ENCODE data around the gene SPATA31E1.
A peak's percentile ranks its signal among the peaks of the same experiment; 100 is the strongest.

The SPATA31E1 gene

GRCh38 chr9:87887661-87888480 lies 5.2 kb downstream of the SPATA31E1 start:
- TF ChIP-seq CTCF (conservative IDR thresholded peaks at IDR 0.05; ENCODE audit: control insufficient read depth, insufficient read depth, low read depth, low read length): no peak
- H3K4me3 ChIP-seq (ENCODE audit: control insufficient read depth, low read depth, low read length): no peak overlapping the region
- DNase-seq (ENCODE audit: low read depth): no peak

- no peak for DNase-seq (ENCODE audit: low read depth)
- TF ChIP-seq CTCF (conservative IDR thresholded peaks at IDR 0.05; ENCODE audit: control insufficient read depth, insufficient read depth, low read depth, low read length): no peak
- H3K4me3 ChIP-seq (ENCODE audit: control insufficient read depth, low read depth, low read length): no peak overlapping the region
Measured at GRCh38 chr9:87888501-87888900, 5.8 kb downstream of the SPATA31E1 start.

GRCh38 chr9:87889065-87889881 lies 6.6 kb downstream of the SPATA31E1 start:
- no peak overlapping the region for H3K4me3 ChIP-seq (ENCODE audit: control insufficient read depth, low read depth, low read length)
- no peak for TF ChIP-seq CTCF (conservative IDR thresholded peaks at IDR 0.05; ENCODE audit: control insufficient read depth, insufficient read depth, low read depth, low read length)
- no peak for DNase-seq (ENCODE audit: low read depth)

- TF ChIP-seq CTCF (conservative IDR thresholded peaks at IDR 0.05; ENCODE audit: control insufficient read depth, insufficient read depth, low read depth, low read length): no peak
- DNase-seq (ENCODE audit: low read depth): no peak
- no peak overlapping the region for H3K4me3 ChIP-seq (ENCODE audit: control insufficient read depth, low read depth, low read length)
Measured at GRCh38 chr9:87889882-87890252, 7.2 kb downstream of the SPATA31E1 start.

- no peak for DNase-seq (ENCODE audit: low read depth)
- TF ChIP-seq CTCF (conservative IDR thresholded peaks at IDR 0.05; ENCODE audit: control insufficient read depth, insufficient read depth, low read depth, low read length): no peak
- H3K4me3 ChIP-seq (ENCODE audit: control insufficient read depth, low read depth, low read length): no peak overlapping the region
Measured at GRCh38 chr9:87890837-87891236, 8.2 kb downstream of the SPATA31E1 start.

- DNase-seq (ENCODE audit: low read depth): peak; percentile 44
- TF ChIP-seq CTCF (conservative IDR thresholded peaks at IDR 0.05; ENCODE audit: control insufficient read depth, insufficient read depth, low read depth, low read length): no peak
- no peak overlapping the region for H3K4me3 ChIP-seq (ENCODE audit: control insufficient read depth, low read depth, low read length)
Measured at GRCh38 chr9:87891754-87892153, 9.1 kb downstream of the SPATA31E1 start.

All from fibroblast of mammary gland (primary cell).